ENCODE data around the gene SLC25A12. TPM values are rescaled to one million over a fixed set of nuclear protein-coding genes. Genes with fewer than 3 reads are reported as not detected.

SLC25A12 gene
- total RNA-seq, 1 donor from 2014 or later: 18.3 TPM

GRCh38 chr2:171889808-171890207 is 4.2 kb downstream of the SLC25A12 start:
- DNase-seq (ENCODE audit: low read depth, low spot score): no peak

DNA sequence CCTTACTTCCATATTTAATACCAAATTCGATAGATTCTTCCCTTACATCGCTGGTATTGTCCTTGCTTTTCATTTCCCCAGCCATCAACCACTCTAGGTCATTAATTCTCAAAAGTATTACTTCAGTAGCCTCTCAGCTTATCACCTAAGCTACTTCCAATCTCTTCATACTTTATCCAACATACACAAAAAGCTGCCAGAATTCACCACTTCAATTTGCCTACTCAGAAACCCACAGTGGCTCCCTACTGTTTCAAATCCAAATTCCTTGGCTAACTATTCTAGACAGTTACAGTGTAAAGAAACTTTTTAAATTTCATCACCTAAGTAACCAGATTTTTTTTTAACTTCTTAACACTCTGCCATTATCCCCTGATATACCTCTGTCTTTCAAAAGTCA is 4.7 kb downstream of the SLC25A12 start:
- no peak for DNase-seq (ENCODE audit: low read depth, low spot score)

- DNase-seq (ENCODE audit: low read depth, low spot score): no peak
These were observed 10.7 kb downstream of the SLC25A12 start for GRCh38 chr2:171883275-171883893.

DNA sequence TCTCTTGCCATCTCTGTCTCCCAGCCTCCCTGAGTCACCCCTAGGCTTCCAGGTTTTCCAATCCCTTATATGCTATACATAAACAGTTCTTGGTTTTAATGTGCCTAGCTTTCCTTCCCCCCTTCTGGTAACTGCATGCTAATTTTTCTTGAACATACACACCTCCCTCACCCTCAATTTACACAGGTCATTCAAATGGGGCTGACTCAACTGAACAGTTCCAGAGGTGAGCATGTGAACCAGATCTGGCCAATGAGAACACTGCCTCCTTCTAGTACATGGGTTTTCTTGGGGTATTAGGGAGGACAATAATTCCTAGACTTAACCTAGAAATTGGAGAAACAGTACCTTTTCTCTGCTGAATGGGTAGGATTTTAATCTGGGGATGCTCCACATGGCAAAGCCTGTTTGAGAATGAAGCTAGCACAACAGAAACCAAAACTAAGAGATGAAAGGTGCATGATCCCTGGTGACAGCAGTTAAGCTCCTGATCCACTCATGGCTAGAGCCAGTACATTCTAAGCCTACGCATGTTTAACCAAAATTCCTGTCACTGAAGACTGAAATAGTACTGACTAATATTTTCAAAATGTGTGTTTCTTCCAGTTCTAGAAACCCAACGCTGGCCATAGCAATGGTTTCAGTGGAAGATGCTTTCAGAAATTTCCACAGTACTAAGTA is 11.8 kb downstream of the SLC25A12 start:
- DNase-seq (ENCODE audit: low read depth, low spot score): no peak

- DNase-seq (ENCODE audit: low read depth, low spot score): no peak
These were observed 13.3 kb downstream of the SLC25A12 start for GRCh38 chr2:171880774-171881173.

DNA sequence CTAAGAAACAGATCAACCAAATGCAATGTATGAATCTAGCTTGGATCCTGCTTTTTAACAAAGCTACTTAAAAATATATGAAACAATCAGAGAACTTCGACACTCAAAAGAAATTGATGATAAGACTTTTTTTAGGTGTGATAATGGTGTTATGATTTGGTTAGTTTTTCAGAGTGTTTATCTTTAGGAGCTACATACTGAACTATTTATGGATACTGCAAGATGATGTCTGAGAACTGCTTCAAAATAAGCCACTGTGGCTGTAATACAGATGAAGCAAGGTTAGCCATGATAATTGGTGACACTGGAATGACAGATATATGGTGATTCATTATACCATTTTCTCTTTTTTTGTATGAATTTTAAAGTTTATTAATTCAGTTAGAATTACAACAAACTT is 14.2 kb downstream of the SLC25A12 start:
- no peak for DNase-seq (ENCODE audit: low read depth, low spot score)

DNA sequence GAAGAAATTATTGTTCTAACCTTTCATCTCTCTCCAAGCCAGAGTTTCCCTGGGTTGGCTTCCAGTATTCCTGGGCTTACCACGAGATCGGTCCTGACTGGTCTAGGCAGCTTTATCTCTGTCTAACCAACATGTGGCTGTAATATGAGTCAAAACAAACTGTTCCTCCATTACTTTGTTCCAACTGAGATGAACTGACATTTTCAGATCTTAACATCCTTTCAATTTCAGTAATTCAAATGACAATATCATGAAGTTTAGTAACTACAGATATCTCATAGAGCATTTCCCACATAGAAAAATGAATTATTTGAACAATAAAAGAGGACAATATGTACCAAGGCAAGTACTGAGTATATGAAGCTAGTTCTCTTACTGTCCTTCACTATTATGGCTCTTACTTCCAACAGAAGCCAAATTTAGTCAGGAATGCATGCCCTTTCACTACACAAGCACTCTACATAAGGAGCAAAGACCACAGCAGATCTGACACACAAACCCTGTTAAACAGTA is 15.5 kb downstream of the SLC25A12 start:
- DNase-seq (ENCODE audit: low read depth, low spot score): no peak

DNA sequence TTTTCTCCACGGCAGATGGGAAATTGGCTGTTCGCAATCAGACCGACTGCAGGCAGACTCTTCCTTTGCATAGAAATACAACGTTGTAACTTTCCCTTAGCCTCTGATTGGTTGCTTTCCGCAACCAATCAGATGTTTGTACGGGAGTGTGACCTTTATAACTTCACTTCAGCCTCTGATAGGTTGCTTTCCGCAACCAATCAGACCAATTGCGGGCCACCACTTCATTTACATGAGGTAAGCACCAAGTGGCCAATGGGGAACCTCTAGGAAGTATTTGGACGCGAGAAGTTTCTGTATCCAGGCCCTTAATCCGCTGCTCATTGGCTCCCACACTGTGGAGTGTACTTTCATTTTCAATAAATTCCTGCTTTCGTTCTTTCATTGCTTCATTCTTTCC is 19.1 kb downstream of the SLC25A12 start:
- DNase-seq (ENCODE audit: low read depth, low spot score): no peak

DNA sequence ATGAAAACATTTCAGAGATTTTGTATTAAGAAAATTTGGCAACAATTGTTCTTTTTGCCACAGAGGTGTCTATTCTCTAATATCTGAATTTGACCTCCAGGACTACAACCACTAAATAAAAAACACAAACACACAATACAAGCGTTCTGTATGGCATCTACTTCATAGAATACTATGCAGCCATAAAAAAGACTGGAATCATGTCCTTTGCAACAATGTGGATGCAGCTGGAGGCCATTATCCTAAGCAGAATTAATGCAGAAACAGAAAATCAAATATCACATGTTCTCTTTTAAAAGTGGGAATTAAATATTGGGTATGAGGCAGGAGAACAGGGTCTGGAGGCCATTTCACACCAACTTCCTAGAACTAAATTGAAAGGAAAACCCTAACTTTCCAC is 19.5 kb downstream of the SLC25A12 start:
- no peak for DNase-seq (ENCODE audit: low read depth, low spot score)

GRCh38 chr2:171864357-171864985 is 29.6 kb downstream of the SLC25A12 start:
- no peak for DNase-seq (ENCODE audit: low read depth, low spot score)

DNA sequence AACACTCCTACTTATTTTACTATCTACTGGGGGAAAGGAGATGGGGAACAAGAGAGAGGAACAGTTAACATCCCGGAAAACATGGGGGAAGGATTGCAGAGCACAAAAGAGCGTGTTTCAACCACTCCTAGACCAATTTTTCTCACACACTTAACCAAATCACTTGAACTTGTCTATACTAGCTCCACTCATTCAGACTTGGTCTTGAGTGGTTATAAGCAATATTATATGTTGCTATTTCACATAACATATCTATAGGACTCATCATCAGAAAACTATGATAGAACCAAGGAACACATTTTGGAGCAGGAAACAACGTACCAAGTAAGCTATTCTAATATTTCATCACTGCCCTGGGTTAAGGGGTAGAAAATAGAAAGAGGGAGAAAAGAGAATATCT is 31.5 kb downstream of the SLC25A12 start:
- no peak for DNase-seq (ENCODE audit: low read depth, low spot score)

DNA sequence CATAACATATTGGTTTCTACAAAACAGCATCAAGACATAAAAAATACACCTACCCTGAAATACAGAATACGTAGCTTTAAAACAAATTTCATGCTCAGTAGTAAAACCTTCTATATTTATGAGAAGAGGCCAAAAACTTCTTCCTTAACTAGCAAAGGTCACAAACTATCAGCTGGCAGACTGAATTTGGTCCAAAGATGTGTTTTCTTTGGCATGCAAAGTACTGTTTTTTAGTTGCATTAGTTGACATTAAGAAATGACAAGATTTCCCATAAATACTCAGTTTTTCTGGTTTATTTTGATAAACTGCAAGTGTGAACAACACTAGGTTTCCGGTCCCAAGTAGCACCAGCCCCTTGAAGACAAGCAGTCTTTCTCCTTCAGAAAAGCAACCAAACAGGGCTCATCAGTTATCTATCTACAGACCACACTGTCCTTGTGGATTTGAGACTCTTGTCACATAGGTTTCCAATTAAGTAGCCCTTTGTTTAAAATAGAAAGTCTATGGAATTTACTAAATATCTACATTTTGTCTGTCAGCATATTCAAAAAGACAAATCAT is 35.6 kb downstream of the SLC25A12 start:
- peak; percentile 33 for DNase-seq (ENCODE audit: low read depth, low spot score)

GRCh38 chr2:171855401-171855800 is 38.6 kb downstream of the SLC25A12 start:
- DNase-seq (ENCODE audit: low read depth, low spot score): no peak

- no peak for DNase-seq (ENCODE audit: low read depth, low spot score)
These were observed 41.6 kb downstream of the SLC25A12 start for GRCh38 chr2:171852366-171852888.

GRCh38 chr2:171847627-171848026 is 46.4 kb downstream of the SLC25A12 start:
- DNase-seq (ENCODE audit: low read depth, low spot score): no peak

GRCh38 chr2:171846894-171847293 is 47.1 kb downstream of the SLC25A12 start:
- DNase-seq (ENCODE audit: low read depth, low spot score): no peak

DNA sequence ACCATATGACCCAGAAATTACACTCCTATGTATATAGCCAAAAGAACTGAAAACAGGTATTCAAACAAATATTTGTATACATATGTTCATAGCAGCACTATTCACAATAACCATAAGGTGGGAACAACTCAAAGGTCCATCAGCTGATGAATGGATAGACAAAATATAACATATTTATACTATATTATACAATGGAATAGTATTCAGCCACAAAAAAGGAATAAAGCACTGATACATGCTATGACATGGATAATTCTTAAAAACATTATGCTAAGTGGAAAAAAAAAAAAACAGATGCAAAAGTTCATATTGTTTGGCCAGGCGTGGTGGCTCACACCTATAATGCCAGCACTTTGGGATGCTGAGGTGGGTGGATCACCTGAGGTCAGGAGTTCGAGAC is 52.0 kb downstream of the SLC25A12 start:
- DNase-seq (ENCODE audit: low read depth, low spot score): no peak

GRCh38 chr2:171837736-171838135 is 56.3 kb downstream of the SLC25A12 start:
- no peak for DNase-seq (ENCODE audit: low read depth, low spot score)

- no peak for DNase-seq (ENCODE audit: low read depth, low spot score)
These were observed 57.7 kb downstream of the SLC25A12 start for GRCh38 chr2:171836146-171836910.

DNA sequence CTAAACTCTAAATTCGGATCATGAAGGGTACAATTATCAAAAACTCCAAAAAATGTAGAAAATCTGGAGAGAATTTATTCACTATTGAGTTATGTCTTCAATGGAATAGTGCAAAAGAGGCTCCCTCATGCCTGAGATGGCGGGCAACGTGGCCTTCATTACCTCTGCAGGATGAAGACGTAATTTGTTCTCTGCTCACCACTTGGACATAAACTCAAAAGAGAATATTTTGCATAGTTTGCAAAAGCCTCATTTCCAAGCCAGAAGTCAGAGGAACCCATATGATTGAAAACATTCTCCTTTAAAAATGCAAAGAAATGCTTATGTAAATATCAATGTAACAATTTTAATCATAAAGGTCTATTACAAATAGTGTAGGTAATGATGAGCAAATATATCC is 58.7 kb downstream of the SLC25A12 start:
- no peak for DNase-seq (ENCODE audit: low read depth, low spot score)

GRCh38 chr2:171834286-171834685 is 59.8 kb downstream of the SLC25A12 start:
- DNase-seq (ENCODE audit: low read depth, low spot score): no peak

Measured in pulmonary artery endothelial cell (primary cell).